Activated T-helper 1 cell treated with anti-CD3 and anti-CD28 coated beads, Interleukin-2, amount 50 U/mL, for 16 hours (primary cell): ENCODE results near the gene C11orf65.

Source experiments
- DNase-seq, 2 donors: peaks; one replicate each; pipeline ENCODE4 v3.0.0-alpha.2; 2020; ENCODE audit warnings: low read depth in 1 of 2, low spot score in 1 of 2

The C11orf65 gene

DNA sequence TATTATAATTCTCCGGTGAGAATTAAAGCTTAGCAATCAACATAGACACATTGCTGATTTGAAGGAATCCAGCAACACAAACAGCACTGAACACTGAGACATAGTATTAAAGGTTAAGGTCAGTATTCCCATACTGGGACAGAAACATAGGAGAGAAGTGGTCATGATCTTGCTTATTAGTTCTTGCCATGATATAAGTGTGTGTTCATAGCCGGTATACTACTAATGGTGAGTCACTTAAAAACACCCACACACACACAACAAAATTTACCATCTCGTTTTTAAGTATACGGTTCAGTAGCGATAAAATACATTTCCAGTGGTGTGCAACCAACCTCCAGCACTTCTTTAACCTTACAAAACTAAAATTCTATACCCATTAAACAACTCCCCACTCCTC, 96.3 kb downstream of the C11orf65 start:
- no peak for DNase-seq

DNA sequence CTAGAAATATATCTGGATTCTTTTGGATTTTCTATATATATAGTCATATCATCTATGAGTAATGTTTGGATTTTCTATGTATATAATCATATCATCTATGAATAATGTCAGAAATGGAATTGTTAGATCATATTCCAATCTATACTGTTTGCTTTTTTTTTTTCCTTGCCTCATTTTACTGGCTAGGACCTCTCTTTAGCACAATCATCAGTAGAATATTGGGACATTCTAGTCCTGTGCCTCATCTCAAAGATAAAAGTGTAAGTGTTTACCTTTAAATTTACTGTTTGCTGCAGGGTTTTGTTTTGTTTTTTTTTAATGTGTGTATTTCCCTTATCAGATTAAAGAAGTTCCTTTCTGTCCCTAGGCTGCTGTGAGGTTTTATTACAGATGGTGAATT, 97.0 kb downstream of the C11orf65 start:
- DNase-seq: no peak

DNA sequence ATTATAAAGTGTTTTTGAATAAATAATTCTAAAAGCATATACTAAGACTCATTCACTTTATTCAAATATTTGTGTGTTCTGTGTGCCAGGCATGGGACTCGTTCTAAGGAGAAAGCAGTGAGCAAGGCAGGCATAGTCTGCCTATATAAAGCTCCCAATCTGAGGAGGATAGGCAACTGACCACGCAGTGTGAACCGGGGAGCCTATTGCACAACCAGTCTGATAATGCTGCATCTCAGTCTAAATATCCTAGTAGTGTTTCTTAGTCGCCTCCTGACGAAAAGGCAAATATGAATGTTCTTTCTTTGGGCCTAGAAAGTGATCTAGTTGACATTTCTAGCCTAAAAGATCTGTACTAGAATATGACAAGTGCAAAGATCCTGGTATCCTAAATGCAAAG, 98.3 kb downstream of the C11orf65 start:
- no peak for DNase-seq

DNA sequence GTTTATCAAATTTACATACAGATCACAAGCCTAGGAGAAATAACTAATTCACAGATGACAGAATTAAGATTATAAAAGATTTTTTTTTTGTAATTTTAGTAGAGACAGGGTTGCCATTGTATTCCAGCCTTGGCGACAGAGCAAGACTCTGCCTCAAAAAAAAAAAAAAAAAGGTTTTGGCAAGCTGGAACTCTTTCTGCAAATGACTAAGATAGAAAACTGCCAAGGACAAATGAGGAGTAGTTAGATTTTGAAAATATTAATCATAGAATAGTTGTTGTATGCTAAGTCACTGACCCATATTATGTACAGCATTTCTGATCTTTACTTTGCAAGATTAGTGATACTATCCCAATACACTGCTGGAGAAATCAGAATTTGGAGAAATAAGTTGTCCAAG, 99.2 kb downstream of the C11orf65 start:
- no peak for DNase-seq

DNA sequence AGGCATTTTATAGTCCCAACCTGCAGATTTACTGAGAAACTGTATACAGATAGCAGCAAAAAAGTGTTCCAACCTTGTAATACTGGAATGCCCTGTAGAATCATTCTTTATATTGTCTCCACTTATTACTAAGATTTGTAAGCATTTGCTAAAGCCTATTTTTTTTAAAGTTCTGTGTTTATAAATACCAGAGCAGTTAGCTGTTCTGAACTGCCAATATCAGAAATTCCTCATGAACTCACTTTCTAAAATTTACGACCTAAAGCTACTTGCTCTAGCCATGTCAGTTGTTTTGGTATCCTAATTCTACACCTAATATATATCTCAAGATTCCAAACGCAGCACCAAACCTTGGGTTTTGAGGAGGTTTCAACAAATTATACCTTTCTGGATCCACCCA, 103.2 kb downstream of the C11orf65 start:
- DNase-seq: no peak

DNA sequence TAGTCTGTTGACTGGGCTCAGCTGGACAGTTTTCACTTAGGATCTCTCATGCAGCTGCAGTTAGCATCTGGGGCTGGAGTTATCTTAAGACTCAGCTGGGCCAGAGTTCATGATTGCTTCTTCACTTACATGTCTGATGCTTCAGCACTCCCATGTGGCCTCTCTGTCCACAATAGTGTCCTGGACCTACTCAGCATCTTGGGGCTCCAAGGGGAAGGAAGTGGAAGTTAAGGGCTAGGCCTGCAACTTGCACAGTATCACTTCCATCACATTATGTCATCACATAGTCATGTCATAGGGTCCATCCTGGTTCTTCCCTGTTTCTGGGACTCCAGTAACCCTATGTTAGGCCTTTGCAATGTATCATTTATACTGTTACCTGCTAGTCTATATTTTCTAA, 115.9 kb downstream of the C11orf65 start:
- DNase-seq: no peak

GRCh38 chr11:108346451-108346850, 120.9 kb downstream of the C11orf65 start:
- no peak for DNase-seq

- no peak for DNase-seq
Observed at GRCh38 chr11:108345767-108346166, 121.6 kb downstream of the C11orf65 start.

GRCh38 chr11:108343714-108344113, 123.6 kb downstream of the C11orf65 start:
- no peak for DNase-seq

DNA sequence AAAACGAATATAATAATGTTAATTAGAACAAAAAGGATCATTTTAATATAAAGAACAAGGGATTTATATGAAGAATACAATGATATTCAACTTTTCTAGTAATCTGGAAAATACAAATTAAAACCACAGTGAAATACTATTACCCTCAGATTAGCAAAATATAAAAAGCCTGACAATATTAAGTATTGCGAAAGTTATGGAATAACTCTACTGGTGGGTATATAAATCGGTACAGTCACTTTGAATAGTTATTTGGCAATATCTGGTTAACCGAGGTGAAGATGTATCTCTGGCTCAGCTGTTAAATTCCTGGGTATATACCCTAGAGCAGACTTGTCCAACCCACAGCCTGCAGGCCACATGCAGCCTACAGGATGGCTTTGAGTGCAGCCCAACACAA, 125.7 kb downstream of the C11orf65 start:
- no peak for DNase-seq

DNA sequence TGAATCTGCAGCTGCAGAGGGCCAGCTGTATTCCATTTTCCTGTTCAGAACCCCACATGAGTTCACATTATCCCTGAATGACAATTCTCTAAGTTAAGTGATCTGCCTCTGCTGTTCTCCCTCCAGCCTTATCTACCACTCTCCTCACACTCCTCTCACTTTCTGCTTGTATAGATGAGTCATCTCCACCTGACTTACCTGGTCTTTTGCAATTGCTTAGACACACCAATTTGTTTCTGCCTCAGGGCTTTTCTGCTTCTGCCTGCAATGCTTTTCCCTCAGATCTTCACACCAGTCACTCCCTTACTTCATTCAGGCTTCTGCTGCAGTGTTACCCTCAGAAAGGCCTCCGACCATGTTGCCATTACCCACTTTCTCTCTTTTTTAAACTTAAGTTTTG, 126.4 kb downstream of the C11orf65 start:
- no peak for DNase-seq

GRCh38 chr11:108338750-108339149, 128.6 kb downstream of the C11orf65 start:
- DNase-seq: no peak

DNA sequence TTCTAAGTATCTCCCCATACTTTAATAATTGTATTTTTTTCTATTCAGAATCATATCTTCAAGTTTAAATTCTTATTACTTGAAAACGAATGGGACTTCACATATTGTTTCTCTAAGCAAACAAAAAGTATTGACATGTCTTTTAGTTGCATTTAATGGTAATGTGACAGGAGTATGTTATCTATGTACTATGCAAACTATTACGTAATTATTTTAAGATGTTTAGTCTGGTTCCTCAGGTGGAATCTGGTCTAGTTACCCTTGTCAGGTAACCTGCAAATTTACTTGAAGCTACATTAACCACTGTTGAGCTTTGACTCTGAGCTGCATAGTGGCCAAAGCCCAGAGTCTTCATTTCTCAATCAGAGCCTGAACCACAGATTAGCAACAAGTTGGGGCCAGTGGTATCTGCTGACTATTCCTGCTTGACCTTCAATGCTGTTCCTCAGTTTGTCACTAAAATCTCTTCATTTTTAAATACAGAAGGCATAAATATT, 133.9 kb downstream of the C11orf65 start:
- no peak for DNase-seq
